RWPE1 (cell line): ENCODE measurements around the gene CRIP1.

Source experiments
- CTCF ChIA-PET: fragments of 350-600 bp; sonication (Branson Sonifier 250); formaldehyde crosslinking; extraction: SDS; loops from one replicate; lab custom pipeline; 2021; lab: Yijun Ruan, JAX
- POLR2A ChIA-PET: fragments of 400-600 bp; formaldehyde crosslinking; extraction: SDS; loops from one replicate; lab custom pipeline; 2020; ENCODE audit warnings: antibody characterized with exemption; ENCODE audit not compliant: low non-redundant PET; lab: Yijun Ruan, JAX
- DNase-seq: peaks from one replicate; pipeline ENCODE4 v3.0.0; 2012; ENCODE audit warnings: low spot score
- H3K27ac ChIP-seq: fragments of 450-650 bp; 2 replicates; pipeline ENCODE4 v1.5.1; 2017
- TF ChIP-seq, protein P1 (sequence below): fragments of 450-650 bp; conservative IDR thresholded peaks from 2 replicates; pipeline ENCODE4 v1.5.1; 2017; ENCODE audit warnings: low read depth, mild to moderate bottlenecking

CRIP1 gene

DNA sequence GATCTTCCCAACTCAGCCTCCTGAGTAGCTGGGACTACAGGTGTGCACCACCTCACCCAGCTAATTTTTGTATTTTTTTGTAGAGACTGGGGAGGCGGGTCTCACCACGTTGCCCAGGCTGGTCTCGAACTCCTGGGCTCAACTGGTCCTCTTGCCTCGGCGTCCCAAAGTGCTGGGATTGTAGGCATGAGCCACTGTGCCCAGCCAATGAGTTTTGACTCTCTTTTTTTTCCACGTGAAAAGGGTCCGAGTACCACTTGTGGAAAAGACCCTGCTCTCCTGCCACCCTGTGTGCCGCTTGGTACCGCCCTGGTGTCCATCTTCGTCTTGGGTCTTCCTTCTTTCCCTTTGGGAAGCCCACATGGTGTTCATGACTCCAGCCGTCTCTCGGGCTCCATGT lies 21.9 kb downstream of the CRIP1 start:
- ChIA-PET POLR2A (no interaction called here), CTCF (no interaction called here)
- no peak overlapping the region for H3K27ac ChIP-seq
- TF ChIP-seq, protein P1, sequence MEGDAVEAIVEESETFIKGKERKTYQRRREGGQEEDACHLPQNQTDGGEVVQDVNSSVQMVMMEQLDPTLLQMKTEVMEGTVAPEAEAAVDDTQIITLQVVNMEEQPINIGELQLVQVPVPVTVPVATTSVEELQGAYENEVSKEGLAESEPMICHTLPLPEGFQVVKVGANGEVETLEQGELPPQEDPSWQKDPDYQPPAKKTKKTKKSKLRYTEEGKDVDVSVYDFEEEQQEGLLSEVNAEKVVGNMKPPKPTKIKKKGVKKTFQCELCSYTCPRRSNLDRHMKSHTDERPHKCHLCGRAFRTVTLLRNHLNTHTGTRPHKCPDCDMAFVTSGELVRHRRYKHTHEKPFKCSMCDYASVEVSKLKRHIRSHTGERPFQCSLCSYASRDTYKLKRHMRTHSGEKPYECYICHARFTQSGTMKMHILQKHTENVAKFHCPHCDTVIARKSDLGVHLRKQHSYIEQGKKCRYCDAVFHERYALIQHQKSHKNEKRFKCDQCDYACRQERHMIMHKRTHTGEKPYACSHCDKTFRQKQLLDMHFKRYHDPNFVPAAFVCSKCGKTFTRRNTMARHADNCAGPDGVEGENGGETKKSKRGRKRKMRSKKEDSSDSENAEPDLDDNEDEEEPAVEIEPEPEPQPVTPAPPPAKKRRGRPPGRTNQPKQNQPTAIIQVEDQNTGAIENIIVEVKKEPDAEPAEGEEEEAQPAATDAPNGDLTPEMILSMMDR = no peak
- no peak for DNase-seq

DNA sequence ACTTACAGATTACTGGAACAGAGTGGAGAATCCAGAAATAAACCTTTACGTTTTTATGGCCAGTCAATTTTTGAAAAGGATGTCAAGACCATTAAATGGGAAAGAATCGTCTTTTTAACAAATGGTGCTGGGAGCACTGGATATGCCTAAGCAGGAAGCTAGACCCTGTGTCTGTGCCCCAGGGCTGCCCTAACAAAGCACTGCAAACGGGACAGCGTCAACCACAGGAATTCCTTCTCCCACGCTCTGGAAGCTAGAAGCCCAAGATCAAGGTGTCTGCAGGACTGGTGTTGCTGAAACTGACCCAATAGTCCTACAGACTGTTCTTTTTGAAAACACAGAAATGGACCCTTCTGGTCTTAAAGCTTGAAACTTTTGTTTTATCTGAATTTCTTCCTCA lies 30.4 kb downstream of the CRIP1 start:
- DNase-seq = no peak
- TF ChIP-seq, protein P1 = no peak
- ChIA-PET CTCF (interaction anchor here (1.9 kb wide), 1 partner anchor 11 kb away, joined by 7 read pairs; no protein-coding TSS in a partner anchor), POLR2A (no interaction called here)
- no peak overlapping the region for H3K27ac ChIP-seq

DNA sequence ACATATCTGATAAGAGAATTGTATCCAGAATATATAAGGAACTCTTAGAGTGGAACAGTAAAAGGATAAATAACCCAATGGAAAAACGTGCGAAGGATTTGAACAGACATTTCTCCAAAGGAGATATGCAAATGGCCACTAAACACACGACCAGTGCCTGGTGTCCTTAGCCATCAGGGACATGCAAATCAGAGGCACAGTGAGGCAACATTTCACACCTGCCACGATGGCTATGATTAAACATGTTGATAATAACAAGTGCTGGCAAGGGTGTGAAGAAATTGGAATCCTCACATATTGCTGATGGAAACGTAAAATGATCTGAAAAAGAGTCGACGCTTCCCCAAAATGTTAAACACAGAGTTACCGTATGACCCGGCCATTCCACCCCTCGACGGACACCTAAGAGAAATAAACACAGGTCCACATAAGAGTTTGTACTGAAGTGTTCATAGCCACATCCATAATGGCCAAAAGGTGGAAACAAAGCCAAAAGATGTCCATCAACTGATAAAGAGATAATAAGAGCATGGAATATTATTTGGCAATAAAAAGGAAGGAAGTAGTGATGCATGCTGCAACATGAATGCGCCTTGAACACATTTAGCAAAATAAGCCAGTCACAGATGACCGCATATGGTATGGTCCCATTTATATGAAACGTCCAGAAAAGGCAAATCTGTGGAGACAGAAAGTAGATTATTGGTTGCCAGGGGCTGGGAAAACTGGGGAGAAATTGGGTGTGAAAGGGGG lies 33.4 kb downstream of the CRIP1 start:
- POLR2A ChIA-PET = no interaction called here
- DNase-seq = no peak
- CTCF ChIA-PET = no interaction called here
- TF ChIP-seq, protein P1 = no peak
- no peak overlapping the region for H3K27ac ChIP-seq

DNA sequence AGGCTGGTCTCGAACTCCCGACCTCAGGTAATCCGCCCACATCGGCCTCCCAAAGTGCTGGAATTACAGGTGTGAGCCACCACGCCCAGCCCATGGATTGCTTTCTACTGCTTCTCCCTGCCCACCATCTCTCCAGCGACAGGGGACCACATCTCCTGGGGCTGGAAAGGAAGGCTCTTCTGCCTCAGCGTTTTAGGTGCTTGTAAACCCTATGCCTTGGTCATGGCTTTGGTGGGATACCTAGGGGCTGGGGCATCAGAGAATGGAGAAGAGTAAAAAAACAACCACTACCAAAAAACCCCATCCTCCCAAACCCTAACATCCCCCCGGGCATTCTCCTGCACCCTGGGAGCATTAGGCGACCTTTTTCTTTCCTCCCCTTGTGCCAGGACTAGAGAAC lies 38.6 kb downstream of the CRIP1 start:
- DNase-seq = no peak
- ChIA-PET POLR2A (no interaction called here), CTCF (interaction anchor here (0.6 to 1.1 kb wide), 3 partner anchors 12 to 59 kb away, joined by 3 to 4 read pairs (median 3); no protein-coding TSS in a partner anchor)
- TF ChIP-seq, protein P1 = no peak
- peak overlapping the region; percentile 28; the same call in 1 of the 2 replicates for H3K27ac ChIP-seq

DNA sequence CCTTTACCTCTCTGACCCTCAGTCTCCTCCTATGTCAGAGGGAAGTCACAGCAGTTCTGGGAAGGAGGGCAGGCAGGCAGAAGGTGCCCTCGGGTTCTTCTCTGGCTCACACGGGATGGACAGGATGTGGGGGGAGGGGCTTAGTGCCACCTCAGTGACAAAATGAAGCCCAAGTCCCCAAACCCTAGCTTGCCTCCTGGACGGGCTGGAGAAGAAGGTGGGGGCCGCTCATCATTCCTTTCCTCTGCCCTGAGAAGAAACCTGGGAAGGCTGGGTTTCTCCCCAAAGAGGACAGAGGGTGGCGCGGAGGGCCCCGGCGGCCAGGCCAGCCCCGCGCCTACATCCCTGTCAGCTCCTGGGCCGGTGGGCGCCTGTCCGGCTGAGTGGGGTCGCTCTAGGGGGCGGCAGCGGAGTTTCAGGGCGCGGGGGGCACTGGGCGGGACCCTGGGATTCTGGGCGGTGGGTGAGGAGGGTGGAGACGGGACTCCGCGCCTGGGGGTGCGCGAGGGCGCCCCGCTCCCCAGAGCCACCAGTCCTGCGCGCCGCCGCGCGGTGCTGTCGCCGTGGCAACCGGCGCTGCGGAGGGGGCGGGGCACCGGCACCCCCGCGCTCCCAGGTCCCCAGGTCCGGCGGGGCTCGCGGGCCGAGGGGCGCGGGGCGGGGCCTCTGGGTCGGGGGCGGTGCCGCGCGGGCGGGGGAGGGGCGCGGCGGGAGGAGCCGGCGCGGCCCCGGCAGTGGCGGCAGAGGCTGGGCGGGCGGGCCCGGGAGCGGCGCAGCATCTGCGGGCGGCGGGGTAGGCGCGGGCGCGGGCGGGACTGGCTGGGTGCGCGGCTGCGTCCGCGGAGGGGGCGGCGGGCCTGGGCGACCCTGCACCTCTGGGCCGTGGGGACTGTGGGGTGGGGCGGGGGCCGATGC lies 39.4 kb downstream of the CRIP1 start, which contains the start of gene TMEM121:
Gene TMEM121 (plus strand): TSS at position 723 of the 915 bp plus-strand sequence. CDS start 2,252 bp downstream, outside the sequence.
- ChIA-PET POLR2A (no interaction called here), CTCF (interaction anchor here (0.6 to 1.1 kb wide), 3 partner anchors 11 to 60 kb away, joined by 3 to 4 read pairs (median 3); no protein-coding TSS in a partner anchor)
- TF ChIP-seq, protein P1 = no peak
- no peak for DNase-seq
- H3K27ac ChIP-seq = peak within 1 kb of the TSS; percentile 28

DNA sequence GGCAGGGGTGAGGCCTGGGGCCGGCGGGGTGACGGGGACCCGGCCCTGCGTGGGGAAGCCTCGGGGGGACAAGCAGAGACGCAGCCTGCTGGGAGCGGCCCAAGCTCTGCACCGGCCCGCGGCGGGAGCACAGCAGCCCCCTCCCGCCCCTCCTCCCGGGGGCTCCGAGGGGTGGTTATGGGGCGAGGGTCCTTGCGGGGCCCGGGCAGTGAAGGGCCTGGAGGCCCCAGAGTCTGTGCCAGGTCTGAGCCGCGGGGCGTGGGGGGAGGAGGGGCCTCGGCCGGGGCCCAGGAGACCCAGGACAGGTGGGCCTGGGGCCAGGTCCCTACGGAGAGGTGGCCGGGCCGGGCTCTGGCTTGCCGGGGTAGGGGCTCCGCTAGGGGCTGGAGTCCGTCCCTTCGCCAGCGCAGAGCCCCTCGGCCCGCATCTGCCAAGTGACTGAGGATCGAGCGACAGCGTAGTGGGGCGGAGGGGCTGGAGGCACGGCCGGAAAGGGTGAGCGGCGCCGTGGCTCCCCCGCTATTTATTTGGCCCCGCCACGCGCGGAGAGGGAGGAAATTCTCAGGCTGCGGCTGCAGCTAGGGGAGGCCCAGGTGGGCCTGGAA lies 40.2 kb downstream of the CRIP1 start:
- no peak for DNase-seq
- TF ChIP-seq, protein P1 = no peak
- H3K27ac ChIP-seq = no peak overlapping the region
- CTCF ChIA-PET = no interaction called here
- POLR2A ChIA-PET = no interaction called here
